ENCODE measurements around the gene G6PC1.
"Not testable (repeated sequence)": the region's sequence is repeated elsewhere in the genome, so short reads cannot be mapped to it uniquely, and the experiment has no call there.

The G6PC1 gene

DNA sequence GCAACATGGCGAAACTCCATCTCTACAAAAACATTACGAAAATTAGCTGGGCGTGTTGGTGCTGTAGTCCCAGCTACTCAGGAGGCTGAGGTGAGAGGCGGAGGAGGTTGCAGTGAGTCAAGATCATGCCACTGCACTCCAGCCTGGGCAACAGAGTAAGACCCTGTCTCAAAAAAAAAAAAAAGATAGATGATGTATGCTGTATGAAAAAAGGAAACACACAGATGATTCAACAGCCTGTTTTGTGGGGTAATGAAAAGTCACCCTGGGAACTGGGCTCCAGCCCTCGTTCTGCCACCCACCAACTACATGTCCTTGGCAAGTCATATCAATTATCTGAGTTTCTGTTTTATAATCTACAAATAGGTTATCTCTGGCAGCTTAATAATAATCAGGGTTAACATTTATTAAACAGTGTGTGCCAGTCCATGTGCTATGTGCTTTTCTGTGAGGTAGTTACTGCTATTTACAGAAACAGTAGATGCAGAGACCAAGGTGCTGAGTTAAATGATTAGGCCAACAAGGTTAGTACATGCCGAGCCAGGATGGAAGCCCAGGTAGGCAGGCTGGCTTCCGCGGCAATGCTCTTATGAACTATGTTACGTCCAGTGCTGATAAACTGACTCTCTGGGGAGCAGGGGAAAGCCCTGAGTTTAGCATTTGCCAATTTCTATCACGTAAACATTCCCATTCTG lies 1.1 kb downstream of the G6PC1 start:
- DNase-seq (ENCODE audit: low read depth in 1 of 2, low spot score in 1 of 2) = no peak

DNA sequence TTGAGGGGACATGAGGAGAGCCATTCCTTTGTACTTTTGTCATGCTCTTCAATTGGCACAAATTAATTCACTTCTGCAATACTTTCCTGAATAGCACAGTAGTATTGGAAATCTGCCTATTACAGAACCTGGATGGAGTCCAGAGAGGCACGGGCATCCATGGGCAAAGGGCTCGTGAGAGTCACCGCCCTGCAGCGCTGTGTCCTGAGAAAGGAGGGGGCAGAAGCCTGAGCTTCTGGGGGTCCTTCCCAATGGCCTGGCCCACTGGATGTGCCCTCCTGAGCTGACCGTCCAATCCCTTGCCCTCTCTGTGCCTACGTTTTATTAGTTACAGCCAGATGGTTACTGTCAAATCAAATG lies 3.5 kb downstream of the G6PC1 start:
- DNase-seq (ENCODE audit: low read depth in 1 of 2, low spot score in 1 of 2) = no peak

DNA sequence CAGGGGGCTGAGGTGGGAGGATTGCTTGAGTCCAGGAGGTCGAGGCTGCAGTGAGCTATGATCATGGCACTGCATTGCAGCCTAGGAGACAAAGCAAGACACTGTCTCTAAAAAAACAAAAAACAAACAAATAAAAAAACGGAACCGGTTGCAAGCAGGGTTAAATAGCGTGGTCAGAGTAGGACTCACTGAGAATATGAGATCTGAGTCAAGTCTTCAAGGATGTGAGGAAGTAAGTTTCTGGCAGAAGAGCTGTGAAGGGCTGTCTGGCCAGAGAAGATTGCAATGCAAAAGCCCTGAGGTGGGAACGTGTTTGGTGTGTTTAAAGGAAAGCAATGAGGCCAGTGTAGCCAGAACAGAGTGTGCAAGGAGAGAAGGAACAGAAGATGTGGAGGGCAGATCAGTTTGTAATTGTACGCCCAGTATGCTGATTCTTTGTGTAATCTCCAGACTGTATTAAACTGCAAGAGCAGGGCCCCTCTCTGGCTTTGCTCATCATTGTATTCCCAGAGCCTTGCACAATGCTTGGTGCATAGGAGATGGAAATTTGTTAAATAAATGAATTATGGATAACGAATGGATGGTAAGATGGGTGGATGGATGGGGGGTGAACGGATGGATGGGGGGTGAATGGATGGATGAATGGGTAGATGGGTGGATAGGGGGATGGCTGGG lies 6.3 kb downstream of the G6PC1 start:
- no peak for DNase-seq (ENCODE audit: low read depth in 1 of 2, low spot score in 1 of 2)

DNA sequence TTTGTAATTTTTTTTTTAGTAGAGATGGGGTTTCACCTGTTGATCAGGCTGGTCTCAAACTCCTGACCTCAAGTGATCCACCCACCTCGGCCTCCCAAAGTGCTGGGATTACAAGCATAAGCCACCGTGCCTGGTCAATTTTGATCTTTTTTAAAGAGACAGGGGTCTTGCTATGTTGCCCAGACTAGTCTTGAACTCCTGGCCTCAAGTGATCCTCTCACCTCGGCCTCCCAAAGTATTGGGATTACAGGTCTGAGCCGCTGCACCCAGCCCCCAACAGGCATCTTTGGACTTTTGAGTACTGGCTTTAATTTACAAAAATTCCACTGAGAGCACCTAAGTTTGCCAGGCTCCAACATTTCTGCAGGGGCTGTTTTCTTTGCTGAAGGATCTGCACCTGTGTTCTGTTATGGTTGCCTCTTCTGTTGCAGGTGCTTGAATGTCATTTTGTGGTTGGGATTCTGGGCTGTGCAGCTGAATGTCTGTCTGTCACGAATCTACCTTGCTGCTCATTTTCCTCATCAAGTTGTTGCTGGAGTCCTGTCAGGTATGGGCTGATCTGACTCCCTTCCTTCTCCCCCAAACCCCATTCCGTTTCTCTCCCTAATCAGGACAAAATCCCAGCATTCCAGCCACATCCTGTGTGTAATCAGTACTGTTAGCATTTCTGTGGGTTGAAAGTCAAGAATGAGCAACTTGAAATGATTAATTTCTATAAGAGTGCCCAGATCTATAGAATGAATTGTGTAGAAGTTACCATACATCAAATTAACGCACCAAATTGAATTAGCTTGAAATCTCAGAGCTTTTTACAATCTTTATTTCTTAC lies 8.5 kb downstream of the G6PC1 start:
- no peak for DNase-seq (ENCODE audit: low read depth in 1 of 2, low spot score in 1 of 2)

DNA sequence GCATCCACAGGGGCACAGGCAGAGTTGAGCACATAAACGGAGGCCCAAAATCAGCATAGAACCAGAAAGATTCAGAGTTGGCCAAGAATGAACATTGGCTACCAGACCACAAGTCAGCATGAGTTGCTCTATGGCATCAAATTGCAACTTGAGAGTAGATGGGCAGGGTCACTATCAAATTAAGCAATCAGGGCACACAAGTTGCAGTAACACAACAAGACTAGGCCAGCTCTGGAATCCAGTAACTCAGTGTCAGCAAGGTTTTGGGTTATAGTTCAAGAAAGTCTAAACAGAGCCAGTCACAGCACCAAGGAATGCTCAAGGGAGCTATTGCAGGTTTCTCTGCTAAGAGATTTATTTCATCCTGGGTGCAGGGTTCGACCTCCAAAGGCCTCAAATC lies 12.9 kb downstream of the G6PC1 start:
- DNase-seq (ENCODE audit: low read depth in 1 of 2, low spot score in 1 of 2) = no peak

DNA sequence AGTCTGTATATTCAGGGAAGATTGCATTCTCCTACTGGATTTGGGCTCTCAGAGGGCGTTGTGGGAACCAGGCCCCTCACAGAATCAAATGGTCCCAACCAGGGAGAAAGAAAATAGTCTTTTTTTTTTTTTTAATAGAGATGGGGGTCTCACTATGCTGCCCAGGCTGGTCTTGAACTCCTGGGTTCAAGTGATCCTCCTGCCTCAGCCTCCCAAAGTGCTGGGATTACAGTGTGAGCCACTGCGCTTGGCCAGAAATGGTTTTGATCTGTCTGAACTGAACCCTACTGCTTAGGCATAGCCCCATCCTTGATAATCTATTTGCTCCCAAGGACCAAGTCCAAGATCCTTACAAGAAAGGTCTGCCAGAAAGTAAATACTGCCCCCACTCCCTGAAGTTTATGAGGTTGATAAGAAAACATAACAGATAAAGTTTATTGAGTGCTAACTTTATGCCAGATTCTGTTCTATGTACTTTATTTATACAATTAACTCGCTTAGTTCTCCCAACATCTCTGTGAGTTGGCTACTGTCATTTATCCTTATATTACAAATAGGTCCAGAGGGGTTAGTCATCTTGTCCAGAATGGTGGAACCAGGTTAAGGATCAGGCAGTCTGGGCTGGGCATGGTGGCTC lies 13.5 kb downstream of the G6PC1 start:
- DNase-seq (ENCODE audit: low read depth in 1 of 2, low spot score in 1 of 2) = no peak

DNA sequence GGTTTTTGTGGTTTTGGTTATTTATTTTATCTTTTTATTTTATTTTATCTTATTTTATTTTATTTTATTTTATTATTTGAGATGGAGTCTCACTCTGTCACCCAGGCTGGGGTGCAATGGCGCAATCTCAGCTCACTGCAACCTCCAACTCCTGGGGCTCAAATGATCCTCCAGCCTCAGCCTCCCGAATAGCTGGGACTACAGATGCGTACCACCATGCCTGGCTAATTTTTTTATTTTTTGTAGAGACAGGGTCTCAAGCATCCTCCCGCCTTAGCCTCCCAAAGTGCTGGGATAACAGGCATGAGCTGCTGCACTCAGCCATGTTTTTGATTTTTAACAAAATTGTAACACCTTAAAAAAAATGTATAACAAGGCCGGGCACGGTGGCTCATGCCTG lies 14.7 kb downstream of the G6PC1 start:
- not testable (repeated sequence) for DNase-seq (ENCODE audit: low read depth in 1 of 2, low spot score in 1 of 2)

DNA sequence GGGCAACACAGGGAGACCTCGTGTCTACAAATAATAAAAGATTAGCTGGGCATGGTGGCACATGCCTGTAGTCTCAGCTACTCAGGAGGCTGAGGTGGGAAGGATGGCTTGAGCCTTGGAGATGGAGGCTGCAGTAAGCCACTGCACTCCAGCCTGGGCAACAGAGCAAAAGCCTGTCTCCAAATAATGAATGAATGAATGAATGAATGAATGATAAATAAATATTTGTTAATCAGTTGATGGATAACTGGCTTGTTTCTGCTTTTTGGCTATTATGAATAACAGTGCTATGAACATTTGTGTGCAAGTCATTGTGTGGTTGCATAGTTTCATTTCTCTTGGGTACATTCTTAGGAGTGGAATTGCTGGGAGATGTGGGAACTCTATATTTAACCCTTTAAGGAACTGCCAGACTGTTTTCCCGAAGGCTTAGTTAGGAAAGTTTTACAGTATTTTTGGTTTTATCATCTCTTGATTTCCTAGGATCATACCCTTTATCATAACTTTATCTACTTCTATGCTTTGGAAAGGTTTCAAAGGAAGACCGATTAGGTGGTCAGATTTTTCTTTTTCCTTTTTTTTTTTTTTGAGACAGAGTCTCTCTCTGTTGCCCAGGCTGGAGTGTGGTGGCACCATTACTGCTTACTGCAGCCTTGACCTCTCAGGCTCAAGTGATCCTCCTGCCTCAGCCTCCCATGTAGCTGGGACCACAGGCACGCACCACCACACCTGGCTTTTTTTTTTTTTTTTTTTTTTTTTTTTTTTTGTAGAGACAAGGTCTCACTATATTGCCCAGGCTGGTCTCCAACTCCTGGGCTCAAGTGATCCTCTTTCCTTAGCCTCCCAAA lies 16.0 kb downstream of the G6PC1 start:
- DNase-seq (ENCODE audit: low read depth in 1 of 2, low spot score in 1 of 2) = not testable (repeated sequence)

DNA sequence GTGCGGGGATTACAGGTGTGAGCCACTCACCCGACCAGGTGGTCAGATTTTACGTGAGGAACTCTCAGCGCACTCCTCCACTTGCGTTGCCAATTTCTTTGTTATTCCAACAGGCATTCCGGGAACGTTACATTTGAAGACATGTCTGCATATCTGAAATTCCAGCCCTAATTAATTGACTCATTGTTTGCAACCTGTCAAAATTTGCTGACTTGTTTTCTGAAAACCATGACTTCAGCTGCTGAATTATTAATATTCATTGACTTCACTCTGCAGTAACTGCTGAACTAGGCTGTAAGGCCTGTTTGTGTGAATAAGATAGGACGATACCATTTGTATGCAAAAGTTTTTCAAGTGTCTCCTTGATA lies 16.6 kb downstream of the G6PC1 start:
- DNase-seq (ENCODE audit: low read depth in 1 of 2, low spot score in 1 of 2) = no peak

DNA sequence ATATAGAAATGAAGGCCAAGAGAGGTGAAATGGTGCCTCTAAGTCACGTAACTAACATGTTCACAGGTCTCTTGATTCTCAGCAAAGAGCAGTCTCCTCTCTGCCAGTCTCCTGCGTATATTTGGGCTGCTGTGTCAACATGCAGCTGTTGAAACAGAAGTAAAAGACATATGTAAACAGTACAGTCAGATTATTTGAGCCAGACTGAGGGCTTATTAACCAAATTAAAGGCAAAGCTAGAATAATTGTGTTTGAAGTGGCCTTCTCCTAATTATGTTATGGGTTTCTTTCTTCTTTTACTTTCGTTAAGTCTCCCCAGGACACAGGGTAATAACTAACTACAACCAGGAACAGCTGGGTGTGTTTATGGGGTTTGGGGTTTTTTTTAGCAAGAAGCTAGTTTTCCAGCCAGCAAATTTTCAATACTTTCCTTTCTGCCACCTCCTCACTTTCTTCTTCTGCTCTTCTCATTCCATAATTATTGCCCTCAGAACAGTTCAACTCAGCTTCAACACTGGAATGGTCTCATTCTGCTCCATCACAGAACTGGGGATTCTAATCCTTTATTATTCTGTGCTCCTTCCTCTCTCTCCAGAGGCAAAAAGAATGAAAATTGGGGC lies 18.4 kb downstream of the G6PC1 start:
- DNase-seq (ENCODE audit: low read depth in 1 of 2, low spot score in 1 of 2) = no peak

DNA sequence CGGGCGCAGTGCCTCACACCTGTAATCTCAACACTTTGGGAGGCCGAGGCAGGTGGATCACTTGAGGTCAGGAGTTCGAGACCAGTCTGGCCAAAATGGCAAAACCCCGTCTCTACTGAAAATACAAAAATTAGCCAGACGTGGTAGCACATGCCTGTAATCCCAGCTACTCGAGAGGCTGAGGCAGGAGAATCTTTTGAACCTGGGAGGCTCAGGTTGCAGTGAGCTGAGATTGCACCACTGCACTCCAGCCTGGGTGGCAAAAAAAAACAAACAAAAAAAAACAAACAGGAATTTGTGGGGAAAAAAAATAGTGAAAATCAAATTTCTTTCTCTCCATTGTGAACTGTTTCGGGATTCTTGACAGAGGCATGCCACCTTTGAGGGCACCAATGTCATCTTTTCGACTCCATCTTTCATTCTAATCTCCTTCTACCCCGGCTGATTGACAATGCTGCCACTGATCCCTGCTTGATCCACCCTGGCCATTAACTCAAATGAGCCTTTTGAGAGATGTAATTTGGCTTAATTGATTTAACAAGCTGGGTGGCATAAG lies 19.0 kb downstream of the G6PC1 start:
- not testable (repeated sequence) for DNase-seq (ENCODE audit: low read depth in 1 of 2, low spot score in 1 of 2)

DNA sequence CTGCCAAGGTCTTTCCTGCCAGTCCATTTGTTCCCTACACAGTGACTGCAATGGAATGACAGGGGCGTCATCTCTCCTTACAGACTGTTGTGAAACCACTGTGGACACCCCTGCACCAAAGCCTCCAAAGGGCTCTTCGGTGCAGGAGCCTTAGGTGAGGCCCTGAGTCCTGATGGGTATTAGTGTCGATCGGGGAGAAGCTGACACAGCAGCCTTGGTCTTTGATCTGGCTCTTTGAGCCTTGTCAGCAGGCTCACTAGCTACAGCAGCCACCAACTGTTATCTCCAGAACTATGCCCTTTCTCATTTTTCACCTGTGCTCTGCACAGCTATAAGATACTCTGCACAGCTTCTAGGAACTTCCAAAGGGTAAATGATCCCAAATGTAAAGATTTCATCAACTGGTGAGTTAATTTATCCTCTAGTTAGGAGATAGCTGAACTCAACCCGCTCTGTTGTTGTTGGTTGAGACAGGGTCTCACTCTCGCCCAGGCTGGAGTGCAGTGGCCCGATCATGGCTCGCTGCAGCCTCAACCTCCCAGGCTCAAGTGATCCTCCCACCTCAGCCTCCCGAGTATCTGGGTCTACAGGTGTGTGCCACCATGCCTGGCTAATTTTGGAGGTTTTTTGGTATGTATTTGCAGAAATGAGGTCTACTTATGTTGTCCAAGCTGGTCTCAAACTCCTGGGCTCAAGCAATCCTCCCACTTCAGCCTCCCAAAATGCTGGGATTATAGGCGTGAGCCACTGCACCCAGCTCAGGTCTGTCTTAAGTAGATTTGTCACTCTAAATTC lies 19.7 kb downstream of the G6PC1 start:
- DNase-seq (ENCODE audit: low read depth in 1 of 2, low spot score in 1 of 2) = no peak

DNA sequence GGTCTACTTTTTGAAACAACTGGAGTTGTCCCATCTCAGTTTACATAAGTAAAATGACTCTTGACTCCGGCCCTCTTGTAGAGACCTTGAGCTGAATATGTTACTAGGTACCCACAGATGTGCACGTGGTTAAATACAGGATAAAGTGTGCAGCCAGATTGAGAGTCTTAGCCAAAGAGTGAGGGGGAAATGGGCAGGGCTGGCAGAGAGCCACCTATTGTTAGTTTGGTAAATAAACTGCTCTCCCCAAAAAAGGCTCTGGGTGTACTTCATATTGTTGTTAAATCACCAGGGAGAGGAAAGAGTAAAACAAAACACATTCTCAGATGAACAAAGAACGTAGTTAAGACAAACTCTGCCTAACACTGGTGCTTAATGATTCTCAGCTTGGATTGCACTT lies 20.3 kb downstream of the G6PC1 start:
- DNase-seq (ENCODE audit: low read depth in 1 of 2, low spot score in 1 of 2) = no peak

DNA sequence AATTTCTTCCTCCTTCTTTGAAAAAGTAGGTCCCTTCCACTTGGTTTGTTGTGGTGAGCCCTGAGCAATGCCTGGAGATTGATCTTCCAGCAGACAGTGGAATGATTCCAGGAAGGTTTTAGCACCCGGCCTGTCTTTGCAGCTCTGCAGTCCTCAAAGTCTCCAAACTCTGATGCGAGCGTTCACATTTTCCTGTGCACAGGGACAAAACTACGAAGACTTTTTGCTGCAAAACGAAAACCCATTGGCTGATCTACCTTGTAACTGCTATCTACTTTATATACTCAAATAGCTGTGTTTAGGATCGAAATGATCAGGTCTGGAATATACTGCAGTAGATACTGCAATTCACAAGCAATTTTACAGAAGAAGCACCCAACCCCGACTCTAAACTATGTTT lies 21.7 kb downstream of the G6PC1 start:
- no peak for DNase-seq (ENCODE audit: low read depth in 1 of 2, low spot score in 1 of 2)

DNA sequence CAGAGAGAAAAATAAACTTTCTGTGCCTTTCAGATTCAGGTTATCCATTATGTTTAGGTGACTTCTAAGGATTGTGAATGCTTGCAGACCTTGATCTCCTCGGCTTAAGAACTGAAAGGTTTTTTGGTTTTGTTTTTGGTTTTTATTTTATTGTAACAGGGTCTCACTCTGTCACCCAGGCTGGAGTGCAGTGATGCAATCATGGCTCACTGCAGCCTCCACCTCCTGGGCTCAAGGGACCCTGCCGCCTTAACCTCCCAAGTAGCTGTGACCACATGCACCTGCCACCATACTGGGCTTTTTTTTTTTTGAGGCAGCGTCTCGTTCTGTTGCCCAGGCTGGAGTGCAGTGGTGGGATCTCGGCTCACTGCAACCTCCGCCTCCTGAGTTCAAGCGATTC lies 22.9 kb downstream of the G6PC1 start:
- DNase-seq (ENCODE audit: low read depth in 1 of 2, low spot score in 1 of 2) = not testable (repeated sequence)

DNA sequence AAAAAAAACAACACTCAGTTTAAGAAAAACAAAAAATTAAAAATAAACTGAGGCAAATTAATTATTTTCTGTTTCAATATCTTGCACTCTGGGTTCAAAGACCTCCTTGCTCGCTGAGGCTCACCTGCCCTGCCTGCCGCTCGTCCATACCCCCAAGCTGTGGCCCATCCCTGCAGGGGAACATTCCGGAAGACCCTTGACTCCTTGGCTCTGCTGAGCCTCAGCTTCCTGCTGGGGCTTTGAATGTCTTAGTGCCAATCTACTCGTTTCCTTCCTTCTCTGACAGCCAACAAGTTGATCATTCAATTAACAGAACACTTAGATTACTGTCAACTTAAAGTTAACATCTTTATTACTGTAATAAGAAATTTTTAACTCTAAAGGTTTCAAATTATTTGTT lies 24.3 kb downstream of the G6PC1 start:
- no peak for DNase-seq (ENCODE audit: low read depth in 1 of 2, low spot score in 1 of 2)

DNA sequence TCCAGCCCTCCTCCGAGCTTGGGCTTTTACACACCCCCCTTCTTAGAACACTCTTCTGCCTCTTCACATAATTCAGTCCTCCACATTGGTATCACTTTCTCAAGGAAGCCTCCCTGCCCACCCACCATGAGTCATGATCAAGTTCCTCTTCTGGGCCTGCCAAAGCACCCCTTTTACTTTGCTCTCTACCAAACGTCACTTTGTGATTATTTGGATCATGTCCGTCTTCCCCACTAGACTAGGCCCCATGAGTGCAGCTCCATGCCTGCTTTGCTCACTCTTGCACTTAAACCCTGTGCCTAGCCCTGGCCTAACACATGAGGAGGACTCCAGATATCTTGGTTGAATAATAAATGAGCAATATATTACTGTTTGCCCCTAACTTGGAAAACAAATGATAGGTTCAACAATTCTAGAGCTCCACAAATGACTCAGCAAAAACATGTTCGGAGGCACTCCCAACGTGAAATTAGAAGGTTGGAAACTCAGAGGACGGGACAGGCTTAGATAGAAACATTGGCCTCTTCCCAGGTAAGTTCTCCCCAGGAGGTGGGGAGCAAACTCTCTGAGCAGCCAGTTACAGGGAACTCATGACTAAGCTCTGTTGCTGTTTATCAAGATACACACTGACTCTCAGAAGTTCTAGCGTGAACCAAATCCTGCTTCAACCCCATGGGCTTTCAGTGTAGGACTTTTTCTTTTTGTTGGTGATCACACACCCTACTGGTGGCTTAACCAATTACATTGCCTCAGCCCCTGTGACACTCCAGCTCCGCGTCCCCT lies 28.3 kb downstream of the G6PC1 start:
- DNase-seq (ENCODE audit: low read depth in 1 of 2, low spot score in 1 of 2) = peak; percentile 3 to 12

DNA sequence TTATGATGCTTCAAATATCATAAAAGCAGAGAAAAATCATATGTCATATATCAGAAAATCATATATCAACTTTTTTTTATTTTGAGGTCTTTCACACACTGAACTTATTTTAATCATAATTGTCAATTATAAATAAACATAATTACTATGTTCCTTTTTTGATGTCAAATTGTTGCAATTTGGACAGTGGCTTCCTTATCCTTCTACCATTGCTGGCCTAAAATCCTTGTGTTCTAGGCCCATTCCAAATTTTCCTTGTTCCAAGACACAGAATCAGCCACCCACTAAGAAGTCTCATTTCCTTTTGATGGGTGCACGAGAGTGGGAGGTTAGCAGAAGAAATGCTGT lies 28.9 kb downstream of the G6PC1 start:
- no peak for DNase-seq (ENCODE audit: low read depth in 1 of 2, low spot score in 1 of 2)

All from activated CD4-positive, alpha-beta T cell treated with anti-CD3 and anti-CD28 coated beads, Interleukin-2, amount 50 U/mL, for 24 hours (primary cell).